T-cell (primary cell): ENCODE measurements around the gene BPIFA2. TPM values are rescaled to one million over a fixed set of nuclear protein-coding genes. Genes with fewer than 3 reads are reported as not detected.
"Not testable (repeated sequence)": the region's sequence is repeated elsewhere in the genome, so short reads cannot be mapped to it uniquely, and the experiment has no call there.

Source experiments
- ATAC-seq, 4 experiments: fragments of 200-7000 bp in 3 of 4; fragments of 150-1000 bp in 1 of 4; cut with Tn5 transposase; replicated peaks in 1 of 4; 1 replicate in 3 of 4; 2 replicates in 1 of 4; pipeline ENCODE4 v1.10.0; 2021; ENCODE audit warnings: moderate library complexity in 3 of 4, mild to moderate bottlenecking in 2 of 4, moderate number of reproducible peaks in 1 of 4
- CTCF ChIA-PET, 2 donors: fragments of 300-600 bp; sonication (Branson Sonifier 250); formaldehyde crosslinking; loops; one replicate each; lab custom pipeline; 2022; ENCODE audit warnings: antibody characterized with exemption in 2 of 2; lab: Charles Lee
- POLR2A ChIA-PET, 2 donors: fragments of 300-600 bp; sonication (Branson Sonifier 250); formaldehyde crosslinking; loops; one replicate each; lab custom pipeline; 2022; ENCODE audit warnings: antibody characterized with exemption in 2 of 2; lab: Charles Lee
- DNase-seq, 35 experiments: peaks; one replicate each; pipeline versions ENCODE4 v3.0.0 to v3.0.0-alpha.2; 2013 to 2023
- H3K27ac ChIP-seq: one replicate; pipeline ENCODE4 v1.5.1; 2013; ENCODE audit warnings: low read length
- H3K27me3 ChIP-seq, 2 experiments: replicated peaks in 1 of 2; 1 replicate in 1 of 2; 2 replicates in 1 of 2; pipeline versions ENCODE4 v1.6.1 to v1.7.0; 2013; ENCODE audit warnings: low read length in 1 of 2, mixed read lengths in 1 of 2; ENCODE audit not compliant: control insufficient read depth in 2 of 2, insufficient read depth in 2 of 2; ENCODE audit errors: extremely low read depth in 1 of 2
- H3K36me3 ChIP-seq, 2 donors: 1 replicate in 1 of 2; 2 replicates in 1 of 2; pipeline versions ENCODE4 v1.6.1 to v1.7.0; 2013; ENCODE audit warnings: low read length in 1 of 2; ENCODE audit not compliant: control insufficient read depth in 2 of 2, insufficient read depth in 1 of 2; ENCODE audit errors: extremely low read depth in 1 of 2
- H3K4me1 ChIP-seq, 2 experiments: 1 replicate in 1 of 2; 2 replicates in 1 of 2; pipeline versions ENCODE4 v1.6.1 to v1.7.0; 2013; ENCODE audit warnings: low read length in 2 of 2, mixed read lengths in 1 of 2; ENCODE audit not compliant: insufficient read depth in 2 of 2, control insufficient read depth in 1 of 2; ENCODE audit errors: extremely low read depth in 1 of 2
- H3K4me3 ChIP-seq, 2 donors: 1 replicate in 1 of 2; 2 replicates in 1 of 2; pipeline versions ENCODE4 v1.5.1 to v1.7.0; 2013; ENCODE audit warnings: mild to moderate bottlenecking in 2 of 2, low read length in 1 of 2, moderate library complexity in 1 of 2; ENCODE audit not compliant: control insufficient read depth in 1 of 2; ENCODE audit errors: extremely low read depth in 1 of 2
- H3K9me3 ChIP-seq: 2 replicates; pipeline ENCODE4 v1.7.0; 2013
- H3K27ac Mint-ChIP-seq, 2 donors: one replicate each; pipeline ENCODE4 v1.8.0; 2020 to 2021; ENCODE audit warnings: mild to moderate bottlenecking in 2 of 2, mixed read lengths in 2 of 2
- H3K27me3 Mint-ChIP-seq, 2 donors: one replicate each; pipeline ENCODE4 v1.8.0; 2021 to 2022; ENCODE audit warnings: mixed read lengths in 2 of 2
- H3K36me3 Mint-ChIP-seq: one replicate; pipeline ENCODE4 v1.8.0; 2021; ENCODE audit warnings: mixed read lengths
- H3K4me1 Mint-ChIP-seq, 3 donors: one replicate each; pipeline ENCODE4 v1.8.0; 2020 to 2022; ENCODE audit warnings: mixed read lengths in 3 of 3, mild to moderate bottlenecking in 1 of 3
- H3K4me3 Mint-ChIP-seq, 3 donors: one replicate each; pipeline ENCODE4 v1.8.0; 2020 to 2022; ENCODE audit warnings: mild to moderate bottlenecking in 3 of 3, mixed read lengths in 3 of 3, moderate library complexity in 3 of 3
- H3K9me3 Mint-ChIP-seq, 3 donors: one replicate each; pipeline ENCODE4 v1.8.0; 2020 to 2022; ENCODE audit warnings: mixed read lengths in 3 of 3
- WGBS: methylation state at CpG from one replicate; pipeline ENCODE4 v1.1.5; 2013; ENCODE audit warnings: missing lambda C conversion rate; ENCODE audit not compliant: insufficient coverage; 5-methylcytosine and 5-hydroxymethylcytosine counted together
- total RNA-seq, 35 experiments: library from RNA in 6 of 35; stranded (reverse) in 6 of 35; fragments of 120-200 nt in 1 of 35; gene quantifications; one replicate each; pipeline versions ENCODE4 v1.2.1 to v1.2.4 and lab custom pipeline; 2013 to 2026

The BPIFA2 gene
- total RNA-seq, 5 donors from 2014 or later (not counting 1 experiment from before 2014, with no cell fraction given) = not detected

DNA sequence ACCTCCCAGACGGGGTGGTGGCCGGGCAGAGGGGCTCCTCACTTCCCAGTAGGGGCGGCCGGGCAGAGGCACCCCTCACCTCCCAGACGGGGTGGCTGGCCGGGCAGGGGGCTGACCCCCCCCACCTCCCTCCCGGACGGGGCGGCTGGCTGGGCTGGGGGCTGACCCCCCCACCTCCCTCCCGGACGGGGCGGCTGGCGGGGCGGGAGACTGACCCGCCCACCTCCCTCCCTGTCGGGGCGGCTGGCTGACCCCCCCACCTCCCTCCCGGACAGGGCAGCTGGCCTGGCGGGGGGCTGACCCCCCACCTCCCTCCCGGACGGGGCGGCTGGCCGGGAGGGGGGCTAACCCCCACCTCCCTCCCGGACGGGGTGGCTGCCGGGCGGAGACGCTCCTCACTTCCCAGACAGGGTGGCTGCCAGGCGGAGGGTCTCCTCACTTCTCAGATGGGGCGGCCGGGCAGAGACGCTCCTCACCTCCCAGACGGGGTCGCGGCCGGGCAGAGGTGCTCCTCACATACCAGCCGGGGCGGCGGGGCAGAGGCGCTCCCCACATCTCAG is 17.2 kb downstream of the BPIFA2 start:
- H3K27me3 Mint-ChIP-seq, POLR2A ChIA-PET, H3K4me3 ChIP-seq, H3K4me1 Mint-ChIP-seq, H3K27ac Mint-ChIP-seq, H3K4me3 Mint-ChIP-seq, H3K4me1 ChIP-seq, ATAC-seq, DNase-seq, H3K27me3 ChIP-seq, H3K9me3 Mint-ChIP-seq, H3K36me3 ChIP-seq, H3K9me3 ChIP-seq, H3K27ac ChIP-seq, H3K36me3 Mint-ChIP-seq, CTCF ChIA-PET: not testable (repeated sequence)
- WGBS = 95% methylated on average over 4 of the region's 40 CpGs

GRCh38 chr20:33187491-33187890 is 19.5 kb downstream of the BPIFA2 start:
- Mint-ChIP-seq H3K4me1 (no peaks in the 10 kb centered on the region), H3K27me3 (peaks cover 4 to 13% of the 10 kb centered on the region in 2 donors), H3K27ac (no peak overlapping the region), H3K9me3 (peaks cover 0 to 6% (median 3%) of the 10 kb centered on the region in 3 donors), H3K4me3 (no peak overlapping the region), H3K36me3 (no peaks in the 10 kb centered on the region)
- H3K27ac ChIP-seq = no peak overlapping the region
- ATAC-seq (no peak), DNase-seq (no peak)
- no peaks in the 10 kb centered on the region for H3K4me1 ChIP-seq
- WGBS = 86% methylated on average over 1 of the region's 4 CpGs
- CTCF ChIA-PET = no interaction called here
- POLR2A ChIA-PET = no interaction called here
- no peak overlapping the region for H3K4me3 ChIP-seq
- peaks cover 0 to 11% of the 10 kb centered on the region in 2 experiments for H3K27me3 ChIP-seq
- no peaks in the 10 kb centered on the region for H3K9me3 ChIP-seq
- no peaks in the 10 kb centered on the region for H3K36me3 ChIP-seq

GRCh38 chr20:33188421-33188820 is 20.5 kb downstream of the BPIFA2 start:
- H3K4me1 ChIP-seq = no peaks in the 10 kb centered on the region
- Mint-ChIP-seq H3K27ac (no peak overlapping the region), H3K36me3 (no peaks in the 10 kb centered on the region), H3K27me3 (peaks cover 10 to 13% of the 10 kb centered on the region in 2 donors), H3K9me3 (peaks cover 0 to under 1% (median under 1%) of the 10 kb centered on the region in 3 donors), H3K4me3 (no peak overlapping the region), H3K4me1 (no peaks in the 10 kb centered on the region)
- H3K27me3 ChIP-seq = peaks cover 0 to 11% of the 10 kb centered on the region in 2 experiments
- no peaks in the 10 kb centered on the region for H3K36me3 ChIP-seq
- ATAC-seq (no peak), DNase-seq (no peak)
- H3K9me3 ChIP-seq = no peaks in the 10 kb centered on the region
- ChIA-PET POLR2A (no interaction called here), CTCF (no interaction called here)
- 84% methylated on average over 5 of the region's 9 CpGs for WGBS
- H3K27ac ChIP-seq = no peak overlapping the region
- no peak overlapping the region for H3K4me3 ChIP-seq

- no CpG with 5 or more reads among the region's 3 CpGs for WGBS
- Mint-ChIP-seq H3K27me3 (peaks cover 13% of the 10 kb centered on the region in 2 donors), H3K9me3 (no peaks in the 10 kb centered on the region), H3K4me1 (peaks cover 0 to 11% (median 7%) of the 10 kb centered on the region in 3 donors), H3K27ac (no peak overlapping the region), H3K36me3 (no peaks in the 10 kb centered on the region), H3K4me3 (no peak overlapping the region)
- ATAC-seq (no peak), DNase-seq (no peak)
- POLR2A ChIA-PET = no interaction called here
- Histone ChIP-seq H3K27ac (no peak overlapping the region), H3K4me3 (no peak overlapping the region), H3K4me1 (no peaks in the 10 kb centered on the region), H3K27me3 (peaks cover 0 to 10% of the 10 kb centered on the region in 2 experiments), H3K9me3 (no peaks in the 10 kb centered on the region), H3K36me3 (no peaks in the 10 kb centered on the region)
- CTCF ChIA-PET = no interaction called here
Observed at GRCh38 chr20:33191484-33191883, 23.5 kb downstream of the BPIFA2 start.

DNA sequence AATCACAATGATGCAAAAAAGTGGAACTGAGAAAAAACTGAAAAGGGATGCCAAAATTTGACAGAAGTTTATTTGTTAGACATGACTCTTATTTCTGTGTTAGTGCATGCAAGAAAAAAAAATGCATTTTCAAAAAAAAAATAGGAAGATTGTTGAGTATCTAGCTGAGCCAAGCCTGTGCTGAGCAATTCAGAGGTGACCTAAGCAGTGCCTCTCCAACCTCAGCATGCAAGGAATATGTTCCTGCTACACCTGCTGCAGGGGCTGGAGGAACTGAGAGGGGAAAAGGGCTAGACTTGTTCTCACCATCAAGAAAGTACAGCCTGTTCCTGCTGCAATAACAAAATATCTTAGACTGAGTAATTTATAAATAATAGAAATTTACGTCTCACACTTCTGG is 24.0 kb downstream of the BPIFA2 start:
- Mint-ChIP-seq H3K4me3 (no peak overlapping the region), H3K36me3 (no peaks in the 10 kb centered on the region), H3K27ac (no peak overlapping the region), H3K9me3 (no peaks in the 10 kb centered on the region), H3K27me3 (peaks cover 13% of the 10 kb centered on the region in 2 donors), H3K4me1 (peaks cover 0 to 11% (median 7%) of the 10 kb centered on the region in 3 donors)
- Histone ChIP-seq H3K36me3 (no peaks in the 10 kb centered on the region), H3K9me3 (no peaks in the 10 kb centered on the region), H3K4me3 (no peak overlapping the region), H3K27me3 (peaks cover 0 to 10% of the 10 kb centered on the region in 2 experiments), H3K27ac (no peak overlapping the region), H3K4me1 (no peaks in the 10 kb centered on the region)
- ChIA-PET CTCF (no interaction called here), POLR2A (no interaction called here)
- ATAC-seq (no peak), DNase-seq (no peak)
- no CpG with 5 or more reads among the region's 1 CpG for WGBS

DNA sequence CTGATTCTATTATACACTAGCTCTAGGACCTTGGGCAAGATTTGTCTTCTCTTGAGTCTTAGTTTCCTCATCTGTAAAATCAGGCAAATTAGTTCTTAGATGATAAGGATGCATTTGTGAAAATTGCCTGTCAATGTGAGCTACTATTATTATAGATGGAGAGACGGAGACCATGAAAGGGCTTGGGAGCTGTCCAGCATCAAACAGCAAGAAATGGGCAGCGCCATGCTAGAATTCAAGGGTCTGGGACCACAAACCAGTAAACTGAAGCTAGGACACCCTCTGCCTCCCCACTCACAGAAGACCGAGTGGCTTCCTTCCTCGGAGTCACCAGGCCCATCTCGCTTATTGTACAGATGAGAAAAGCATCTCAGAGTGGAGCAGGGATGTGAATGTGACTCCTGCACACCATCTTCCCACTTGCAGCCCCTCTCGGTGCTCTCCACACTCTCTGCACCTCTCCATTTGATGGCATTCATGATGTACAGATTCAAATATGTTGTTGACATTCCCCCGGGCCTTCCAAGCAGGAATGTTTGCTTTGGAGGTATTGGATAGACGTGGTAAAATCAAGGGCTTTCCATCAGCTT is 25.0 kb downstream of the BPIFA2 start:
- Mint-ChIP-seq H3K4me1 (peaks cover 0 to 11% (median 7%) of the 10 kb centered on the region in 3 donors), H3K36me3 (no peaks in the 10 kb centered on the region), H3K4me3 (no peak overlapping the region), H3K9me3 (no peaks in the 10 kb centered on the region), H3K27me3 (peaks cover 13% of the 10 kb centered on the region in 2 donors), H3K27ac (no peak overlapping the region)
- Histone ChIP-seq H3K27ac (no peak overlapping the region), H3K27me3 (peaks cover 0 to 18% of the 10 kb centered on the region in 2 experiments), H3K36me3 (no peaks in the 10 kb centered on the region), H3K4me1 (no peaks in the 10 kb centered on the region), H3K9me3 (no peaks in the 10 kb centered on the region), H3K4me3 (no peak overlapping the region)
- DNase-seq (no peak), ATAC-seq (no peak)
- 66% methylated on average over 2 of the region's 8 CpGs for WGBS
- POLR2A ChIA-PET = no interaction called here
- CTCF ChIA-PET = no interaction called here
